ENCODE results near the gene NDRG4.
"Not testable (repeated sequence)": the region's sequence is repeated elsewhere in the genome, so short reads cannot be mapped to it uniquely, and the experiment has no call there.

The NDRG4 gene

GRCh38 chr16:58466396-58466795 lies 33.5 kb upstream of the NDRG4 start:
- DNase-seq: no peak

GRCh38 chr16:58467905-58468304 lies 32.0 kb upstream of the NDRG4 start:
- DNase-seq: no peak

GRCh38 chr16:58471209-58471975 lies 28.6 kb upstream of the NDRG4 start:
- DNase-seq: no peak

GRCh38 chr16:58472266-58472665 lies 27.7 kb upstream of the NDRG4 start:
- DNase-seq: no peak

GRCh38 chr16:58472827-58473226 lies 27.1 kb upstream of the NDRG4 start:
- DNase-seq: no peak

- no peak for DNase-seq
Measured at GRCh38 chr16:58474296-58474695, 25.6 kb upstream of the NDRG4 start.

GRCh38 chr16:58475091-58475619 lies 24.8 kb upstream of the NDRG4 start:
- no peak for DNase-seq

- no peak for DNase-seq
Measured at GRCh38 chr16:58476791-58477190, 23.2 kb upstream of the NDRG4 start.

GRCh38 chr16:58478427-58478826 lies 21.5 kb upstream of the NDRG4 start:
- no peak for DNase-seq

- no peak for DNase-seq
Measured at GRCh38 chr16:58481226-58481869, 18.6 kb upstream of the NDRG4 start.

- DNase-seq: no peak
Measured at GRCh38 chr16:58481931-58482330, 18.0 kb upstream of the NDRG4 start.

- no peak for DNase-seq
Measured at GRCh38 chr16:58485184-58485887, 14.6 kb upstream of the NDRG4 start.

GRCh38 chr16:58487566-58488351 lies 12.2 kb upstream of the NDRG4 start:
- DNase-seq: peak; percentile 69

- no peak for DNase-seq
Measured at GRCh38 chr16:58488531-58488930, 11.4 kb upstream of the NDRG4 start.

- no peak for DNase-seq
Measured at GRCh38 chr16:58490065-58490464, 9.9 kb upstream of the NDRG4 start.

GRCh38 chr16:58490539-58490938 lies 9.4 kb upstream of the NDRG4 start:
- not testable (repeated sequence) for DNase-seq

GRCh38 chr16:58492066-58492465 lies 7.9 kb upstream of the NDRG4 start:
- no peak for DNase-seq

GRCh38 chr16:58492735-58493134 lies 7.2 kb upstream of the NDRG4 start:
- no peak for DNase-seq

GRCh38 chr16:58493756-58494431 lies 6.0 kb upstream of the NDRG4 start:
- no peak for DNase-seq

GRCh38 chr16:58494981-58495520 lies 4.9 kb upstream of the NDRG4 start:
- DNase-seq: no peak

GRCh38 chr16:58495521-58496331 lies 4.2 kb upstream of the NDRG4 start:
- no peak for DNase-seq
